K562 (cell line): ENCODE data around the gene MECR. TPM values are rescaled to one million over a fixed set of nuclear protein-coding genes. Genes with fewer than 3 reads are reported as not detected.

Experiments used
- ARID2 ChIP-seq: fragments of 450-650 bp; IDR thresholded peaks from 2 replicates; pipeline ENCODE4 v1.6.1; 2017; ENCODE audit warnings: antibody characterized with exemption, mild to moderate bottlenecking
- ATF1 ChIP-seq, 2 experiments: fragments of 450-650 bp in 1 of 2; IDR thresholded peaks; 2 replicates each; pipeline ENCODE4 v1.6.1; 2016; ENCODE audit warnings: missing compliant biosample characterization in 1 of 2, missing genetic modification characterization in 1 of 2
- FOS ChIP-seq: IDR thresholded peaks from 3 replicates; pipeline ENCODE4 v1.6.1; 2011; ENCODE audit not compliant: insufficient read length; ENCODE audit errors: extremely low read depth
- GABPB1 ChIP-seq: sonication (generic); formaldehyde crosslinking; IDR thresholded peaks from 2 replicates; pipeline ENCODE4 v1.8.0; 2022; ENCODE audit warnings: mild to moderate bottlenecking, missing genetic modification reagents
- KDM1A ChIP-seq, 2 experiments: fragments of 450-650 bp; IDR thresholded peaks; 2 replicates each; pipeline ENCODE4 v1.6.1; 2016; ENCODE audit warnings: mild to moderate bottlenecking in 2 of 2
- NR2C1 ChIP-seq, 2 experiments: fragments of 450-650 bp; IDR thresholded peaks; 2 replicates each; pipeline ENCODE4 v1.6.1; 2017; ENCODE audit warnings: mild to moderate bottlenecking in 2 of 2, antibody characterized with exemption in 1 of 2, inconsistent platforms in 1 of 2, missing compliant biosample characterization in 1 of 2, missing genetic modification characterization in 1 of 2
- NRF1 ChIP-seq, 2 experiments: fragments of 450-650 bp; IDR thresholded peaks in 1 of 2; conservative IDR thresholded peaks in 1 of 2; 2 replicates each; pipeline ENCODE4 v1.6.1; 2014; ENCODE audit warnings: mild to moderate bottlenecking in 2 of 2
- POLR3G ChIP-seq: IDR thresholded peaks from 2 replicates; pipeline ENCODE4 v1.6.1; 2011; ENCODE audit not compliant: insufficient read length, insufficient replicate concordance; ENCODE audit errors: extremely low read depth
- PTRF ChIP-seq: fragments of 450-650 bp; IDR thresholded peaks from 2 replicates; pipeline ENCODE4 v1.6.1; 2016; ENCODE audit warnings: mild to moderate bottlenecking, missing genetic modification characterization, missing compliant biosample characterization
- SMAD3 ChIP-seq: fragments of 450-650 bp; formaldehyde crosslinking; conservative IDR thresholded peaks from 2 replicates; pipeline ENCODE4 v1.4.0; 2020; ENCODE audit warnings: mild to moderate bottlenecking
- SREBF2 ChIP-seq: sonication (generic); formaldehyde crosslinking; IDR thresholded peaks from 2 replicates; pipeline ENCODE4 v1.4.0; 2020; ENCODE audit warnings: mild to moderate bottlenecking, missing genetic modification reagents
- TEAD1 ChIP-seq, 2 experiments: fragments of 450-650 bp in 1 of 2; sonication (generic) in 1 of 2; formaldehyde crosslinking; IDR thresholded peaks; 2 replicates each; pipeline versions ENCODE4 v1.4.0 to v1.8.0; 2020 to 2022; ENCODE audit warnings: mild to moderate bottlenecking in 2 of 2, missing genetic modification reagents in 1 of 2
- ZBTB1 ChIP-seq: sonication (generic); formaldehyde crosslinking; IDR thresholded peaks from 2 replicates; pipeline ENCODE4 v1.8.1; 2023; ENCODE audit warnings: missing genetic modification reagents, low read depth, mild to moderate bottlenecking, borderline replicate concordance
- ZFPM2 ChIP-seq: fragments of 250-450 bp; sonication (Bioruptor Pico); IDR thresholded peaks from 2 replicates; pipeline ENCODE4 v1.5.1; 2022; ENCODE audit warnings: mild to moderate bottlenecking
- ZNF143 ChIP-seq: sonication (generic); formaldehyde crosslinking; IDR thresholded peaks from 2 replicates; pipeline ENCODE4 v1.9.0; 2022; ENCODE audit warnings: mild to moderate bottlenecking, missing genetic modification reagents
- ZNF146 ChIP-seq: IDR thresholded peaks from one replicate; pipeline ENCODE4 v1.6.1; 2018; ENCODE audit warnings: missing compliant biosample characterization; ENCODE audit not compliant: unreplicated experiment
- ZNF384 ChIP-seq: IDR thresholded peaks from 2 replicates; pipeline ENCODE4 v1.6.1; 2012; ENCODE audit warnings: low read depth, low read length, improper control_type of control experiment
- ZNF79 ChIP-seq: fragments of 250-450 bp; sonication (Bioruptor Pico); IDR thresholded peaks from 2 replicates; pipeline ENCODE4 v1.4.0; 2020; ENCODE audit warnings: low read depth, mild to moderate bottlenecking, moderate library complexity
- polyA plus RNA-seq, 8 experiments: library from polyadenylated mRNA; depleted of rRNA in 4 of 8; stranded (reverse) in 5 of 8; unstranded in 3 of 8; fragments of >200 nt; fragmentation: Nextera tagmentation in 2 of 8; fragmentation: Illumina TruSeq in 1 of 8; extraction: Ambion mirVana in 2 of 8; extraction: Trizol in 1 of 8; gene quantifications; 2 replicates each; pipeline versions ENCODE4 v1.2.1 to v1.2.3, GENCODE V29; 2011 to 2014; ENCODE audit warnings: inconsistent platforms in 1 of 8, missing spikeins in 1 of 8
- total RNA-seq, 7 experiments: library from RNA; depleted of rRNA in 6 of 7; stranded (reverse); fragments of >200 nt in 6 of 7; fragmentation: Illumina TruSeq in 2 of 7; extraction: Trizol in 2 of 7; gene quantifications; 2 replicates each; pipeline versions ENCODE4 v1.2.1 to v1.2.3, GENCODE V29; 2011 to 2021; ENCODE audit warnings: low replicate concordance in 1 of 7
- TF ChIP-seq, protein P1 (sequence below): fragments of 450-650 bp; IDR thresholded peaks from 2 replicates; pipeline ENCODE4 v1.6.1; 2014; ENCODE audit warnings: low read depth, mild to moderate bottlenecking, moderate library complexity, borderline replicate concordance
- TF ChIP-seq, protein P2 (sequence below): fragments of 250-450 bp; sonication (Bioruptor Pico); IDR thresholded peaks from 2 replicates; pipeline ENCODE4 v1.5.0; 2021
- TF ChIP-seq, protein P3 (sequence below): sonication (generic); formaldehyde crosslinking; IDR thresholded peaks from 2 replicates; pipeline ENCODE4 v1.8.0; 2022; ENCODE audit warnings: missing genetic modification reagents, mild to moderate bottlenecking, moderate library complexity, borderline replicate concordance
- TF ChIP-seq, protein P4 (sequence below): fragments of 250-450 bp; sonication (Bioruptor Pico); IDR thresholded peaks from 2 replicates; pipeline ENCODE4 v1.4.0; 2020; ENCODE audit warnings: mild to moderate bottlenecking, moderate library complexity

MECR gene
- total and polyA plus RNA-seq, 9 of the 15 experiments (the other 6 are each of a cell fraction or from before 2014, with no cell fraction given) = 10.4 to 58.6 (median 42.9) TPM

DNA sequence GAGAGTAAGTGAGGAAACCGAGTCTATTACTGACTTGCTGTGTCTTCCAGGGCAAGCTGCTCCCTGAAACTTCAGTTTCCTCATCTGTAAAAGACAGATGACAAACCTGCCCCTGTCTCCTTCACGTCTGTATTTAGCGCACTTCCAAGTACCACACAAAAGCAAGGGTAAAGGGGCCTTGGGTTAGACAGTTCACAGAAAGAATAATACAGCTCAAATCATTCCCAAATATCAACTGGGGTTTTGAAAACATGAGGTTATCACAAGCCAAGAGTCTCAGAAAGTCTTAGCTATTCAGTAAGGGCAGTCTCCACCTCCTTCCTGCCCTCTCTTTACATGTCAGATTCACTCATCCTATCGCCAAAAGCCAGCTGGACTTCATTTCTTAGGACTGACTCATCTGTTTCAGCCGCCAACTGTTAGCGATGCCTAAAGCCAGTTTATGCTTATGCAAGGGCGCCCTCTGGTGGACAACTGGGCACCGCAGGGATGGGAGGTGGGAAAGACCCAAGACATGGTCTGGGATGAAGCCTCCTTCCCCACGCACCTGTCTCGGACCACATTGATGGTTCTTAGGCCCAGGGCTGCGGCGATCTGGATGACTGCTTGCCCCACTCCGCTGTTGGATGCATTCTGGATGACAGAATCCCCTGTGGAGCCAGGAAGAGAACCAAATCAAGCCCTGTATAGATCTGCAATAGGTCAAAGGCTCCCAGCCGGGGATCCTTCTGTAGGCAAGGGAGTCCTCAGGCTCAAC, 28.0 kb downstream of the MECR start (continued):
- TF ChIP-seq, protein P1, sequence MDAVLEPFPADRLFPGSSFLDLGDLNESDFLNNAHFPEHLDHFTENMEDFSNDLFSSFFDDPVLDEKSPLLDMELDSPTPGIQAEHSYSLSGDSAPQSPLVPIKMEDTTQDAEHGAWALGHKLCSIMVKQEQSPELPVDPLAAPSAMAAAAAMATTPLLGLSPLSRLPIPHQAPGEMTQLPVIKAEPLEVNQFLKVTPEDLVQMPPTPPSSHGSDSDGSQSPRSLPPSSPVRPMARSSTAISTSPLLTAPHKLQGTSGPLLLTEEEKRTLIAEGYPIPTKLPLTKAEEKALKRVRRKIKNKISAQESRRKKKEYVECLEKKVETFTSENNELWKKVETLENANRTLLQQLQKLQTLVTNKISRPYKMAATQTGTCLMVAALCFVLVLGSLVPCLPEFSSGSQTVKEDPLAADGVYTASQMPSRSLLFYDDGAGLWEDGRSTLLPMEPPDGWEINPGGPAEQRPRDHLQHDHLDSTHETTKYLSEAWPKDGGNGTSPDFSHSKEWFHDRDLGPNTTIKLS = peak; percentile 62; the same call in 1 of the 2 replicates
- TF ChIP-seq KDM1A (IDR thresholded peaks at IDR 0.05) = peak; percentile 92 to 95
- TF ChIP-seq ARID2 = peak; percentile 89
- TF ChIP-seq, protein P2, sequence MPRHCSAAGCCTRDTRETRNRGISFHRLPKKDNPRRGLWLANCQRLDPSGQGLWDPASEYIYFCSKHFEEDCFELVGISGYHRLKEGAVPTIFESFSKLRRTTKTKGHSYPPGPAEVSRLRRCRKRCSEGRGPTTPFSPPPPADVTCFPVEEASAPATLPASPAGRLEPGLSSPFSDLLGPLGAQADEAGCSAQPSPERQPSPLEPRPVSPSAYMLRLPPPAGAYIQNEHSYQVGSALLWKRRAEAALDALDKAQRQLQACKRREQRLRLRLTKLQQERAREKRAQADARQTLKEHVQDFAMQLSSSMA (CRISPR knock-in tag) = no peak
- TF ChIP-seq SMAD3 (CRISPR knock-in tag) = no peak; the same call in 1 of the 2 replicates
- TF ChIP-seq NR2C1 (IDR thresholded peaks at IDR 0.05) = 0 out of 2 replicates have a peak, but pooled peaks have one; percentile 27
- TF ChIP-seq NR2C1 (tag; IDR thresholded peaks at IDR 0.05) = no peak
- peak; percentile 72 for TF ChIP-seq FOS
- TF ChIP-seq GABPB1 (CRISPR knock-in tag) = peak; percentile 60
- TF ChIP-seq TEAD1 (CRISPR knock-in tag; IDR thresholded peaks at IDR 0.05) = peak; percentile 90 to 98
- no peak for TF ChIP-seq ZBTB1 (CRISPR knock-in tag)
- TF ChIP-seq, protein P3, sequence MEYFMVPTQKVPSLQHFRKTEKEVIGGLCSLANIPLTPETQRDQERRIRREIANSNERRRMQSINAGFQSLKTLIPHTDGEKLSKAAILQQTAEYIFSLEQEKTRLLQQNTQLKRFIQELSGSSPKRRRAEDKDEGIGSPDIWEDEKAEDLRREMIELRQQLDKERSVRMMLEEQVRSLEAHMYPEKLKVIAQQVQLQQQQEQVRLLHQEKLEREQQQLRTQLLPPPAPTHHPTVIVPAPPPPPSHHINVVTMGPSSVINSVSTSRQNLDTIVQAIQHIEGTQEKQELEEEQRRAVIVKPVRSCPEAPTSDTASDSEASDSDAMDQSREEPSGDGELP (CRISPR knock-in tag) = peak; percentile 99
- no peak for TF ChIP-seq PTRF (tag)
- TF ChIP-seq ZNF143 (CRISPR knock-in tag) = no peak
- TF ChIP-seq ZFPM2 (CRISPR knock-in tag) = no peak
- TF ChIP-seq ATF1 (CRISPR knock-in tag; IDR thresholded peaks at IDR 0.05) = no peak
- TF ChIP-seq ATF1 (tag; IDR thresholded peaks at IDR 0.05) = peak; percentile 59
- TF ChIP-seq ZNF146 (CRISPR knock-in tag) = no peak
- TF ChIP-seq POLR3G = no peak
- TF ChIP-seq SREBF2 (CRISPR knock-in tag) = no peak
- TF ChIP-seq, protein P4, sequence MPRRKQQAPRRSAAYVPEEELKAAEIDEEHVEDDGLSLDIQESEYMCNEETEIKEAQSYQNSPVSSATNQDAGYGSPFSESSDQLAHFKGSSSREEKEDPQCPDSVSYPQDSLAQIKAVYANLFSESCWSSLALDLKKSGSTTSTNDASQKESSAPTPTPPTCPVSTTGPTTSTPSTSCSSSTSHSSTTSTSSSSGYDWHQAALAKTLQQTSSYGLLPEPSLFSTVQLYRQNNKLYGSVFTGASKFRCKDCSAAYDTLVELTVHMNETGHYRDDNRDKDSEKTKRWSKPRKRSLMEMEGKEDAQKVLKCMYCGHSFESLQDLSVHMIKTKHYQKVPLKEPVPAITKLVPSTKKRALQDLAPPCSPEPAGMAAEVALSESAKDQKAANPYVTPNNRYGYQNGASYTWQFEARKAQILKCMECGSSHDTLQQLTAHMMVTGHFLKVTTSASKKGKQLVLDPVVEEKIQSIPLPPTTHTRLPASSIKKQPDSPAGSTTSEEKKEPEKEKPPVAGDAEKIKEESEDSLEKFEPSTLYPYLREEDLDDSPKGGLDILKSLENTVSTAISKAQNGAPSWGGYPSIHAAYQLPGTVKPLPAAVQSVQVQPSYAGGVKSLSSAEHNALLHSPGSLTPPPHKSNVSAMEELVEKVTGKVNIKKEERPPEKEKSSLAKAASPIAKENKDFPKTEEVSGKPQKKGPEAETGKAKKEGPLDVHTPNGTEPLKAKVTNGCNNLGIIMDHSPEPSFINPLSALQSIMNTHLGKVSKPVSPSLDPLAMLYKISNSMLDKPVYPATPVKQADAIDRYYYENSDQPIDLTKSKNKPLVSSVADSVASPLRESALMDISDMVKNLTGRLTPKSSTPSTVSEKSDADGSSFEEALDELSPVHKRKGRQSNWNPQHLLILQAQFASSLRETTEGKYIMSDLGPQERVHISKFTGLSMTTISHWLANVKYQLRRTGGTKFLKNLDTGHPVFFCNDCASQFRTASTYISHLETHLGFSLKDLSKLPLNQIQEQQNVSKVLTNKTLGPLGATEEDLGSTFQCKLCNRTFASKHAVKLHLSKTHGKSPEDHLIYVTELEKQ (CRISPR knock-in tag) = no peak
- TF ChIP-seq ZNF79 (CRISPR knock-in tag) = no peak
- 0 out of 4 replicates have a peak, but pooled peaks of 1 of the 2 experiments have one; percentile 36 for TF ChIP-seq NRF1 (conservative IDR thresholded peaks at IDR 0.05 in 1 of 2, IDR thresholded peaks at IDR 0.05 in 1 of 2)
- peak; percentile 18; the same call in 1 of the 2 replicates for TF ChIP-seq ZNF384
